Superior temporal gyrus (tissue), 1 donor: ENCODE results near the gene PEX1.
"Not testable (repeated sequence)": the region's sequence is repeated elsewhere in the genome, so short reads cannot be mapped to it uniquely, and the experiment has no call there.

Experiments used
- DNase-seq: peaks from one replicate; pipeline ENCODE4 v3.0.0-alpha.2; 2016; ENCODE audit errors: extremely low spot score

Gene PEX1

DNA sequence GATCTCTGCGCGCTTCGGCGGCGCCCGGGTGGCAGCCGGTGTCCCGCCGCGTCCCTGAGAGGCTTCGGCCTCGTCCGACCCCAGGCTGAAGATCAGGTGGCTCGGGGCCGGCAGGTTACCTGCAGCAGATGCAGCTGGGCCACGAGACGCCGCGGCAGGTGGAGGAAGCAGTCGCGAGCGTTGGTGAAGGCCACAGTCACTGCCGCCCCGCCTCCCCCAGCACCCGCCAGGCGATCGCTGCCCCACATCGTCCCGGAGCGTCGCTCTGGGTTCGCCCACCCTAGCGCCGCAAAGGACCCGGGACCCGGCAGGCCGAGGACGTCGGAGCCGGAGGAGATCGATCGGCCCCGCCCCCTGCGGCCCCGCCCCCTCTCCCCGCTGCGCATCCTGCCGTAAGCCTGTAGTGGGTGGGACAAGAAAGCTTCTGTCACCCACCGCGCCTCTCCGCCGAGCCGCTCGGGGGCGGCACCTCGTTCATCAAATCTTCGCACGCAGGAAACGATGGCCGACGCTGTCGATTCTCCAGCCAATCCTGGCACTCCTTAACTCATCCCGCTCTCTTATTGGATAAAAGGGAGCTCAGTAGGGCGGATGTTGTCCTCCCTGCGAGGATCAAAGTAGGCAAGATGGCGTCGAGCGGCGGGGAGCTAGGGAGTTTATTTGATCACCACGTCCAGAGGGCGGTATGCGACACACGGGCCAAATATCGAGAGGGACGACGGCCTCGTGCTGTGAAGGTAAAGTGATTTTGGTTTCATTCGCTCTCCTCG lies at the start of gene PEX1, which contains the start of gene RBM48:
PEX1 (minus strand) TSS at position 333 of the 770 bp plus-strand sequence; CDS start at position 248, 85 bp downstream.
RBM48 (plus strand) TSS at position 608 of the 770 bp plus-strand sequence; CDS start at position 627, 19 bp downstream.
- DNase-seq, result peak; percentile 100

DNA sequence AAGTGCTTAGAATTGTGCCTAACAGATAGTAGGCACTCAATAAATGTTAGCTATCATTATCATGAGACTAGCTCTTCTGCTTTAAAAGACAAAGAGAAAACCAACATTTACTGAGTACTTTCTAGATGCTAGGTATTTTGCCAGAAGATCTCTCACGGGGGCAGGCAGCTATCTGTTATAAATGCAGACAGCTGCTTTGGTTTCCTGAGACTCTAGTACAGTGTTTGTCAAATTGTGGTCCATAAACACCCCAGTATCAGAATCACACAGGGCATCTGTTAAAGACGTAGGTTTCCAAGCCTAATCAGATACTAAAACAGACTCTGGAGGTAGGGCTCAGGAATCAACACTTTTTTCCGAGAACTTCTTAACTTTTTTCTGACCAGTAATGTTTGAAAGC lies 48.0 kb upstream of the PEX1 start:
- no peak for DNase-seq

DNA sequence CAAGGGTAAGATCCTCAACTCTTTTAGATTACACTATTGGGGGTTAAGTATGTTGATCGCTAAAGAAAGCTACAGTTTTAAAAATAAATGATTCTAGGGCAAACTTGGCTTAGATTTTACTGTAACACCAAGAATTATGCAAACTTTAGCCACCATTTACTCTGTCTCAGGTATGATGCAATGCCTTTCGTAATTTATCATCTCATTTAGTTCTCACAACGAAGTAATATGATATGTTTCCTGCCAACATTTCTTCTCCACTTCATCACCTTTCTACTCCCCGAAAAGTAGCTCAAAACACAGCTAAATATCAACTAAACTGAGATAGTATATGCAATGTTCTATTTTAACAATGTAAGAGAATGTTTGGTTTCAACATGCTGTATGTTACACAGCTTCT lies 40.8 kb upstream of the PEX1 start:
- DNase-seq, result no peak

DNA sequence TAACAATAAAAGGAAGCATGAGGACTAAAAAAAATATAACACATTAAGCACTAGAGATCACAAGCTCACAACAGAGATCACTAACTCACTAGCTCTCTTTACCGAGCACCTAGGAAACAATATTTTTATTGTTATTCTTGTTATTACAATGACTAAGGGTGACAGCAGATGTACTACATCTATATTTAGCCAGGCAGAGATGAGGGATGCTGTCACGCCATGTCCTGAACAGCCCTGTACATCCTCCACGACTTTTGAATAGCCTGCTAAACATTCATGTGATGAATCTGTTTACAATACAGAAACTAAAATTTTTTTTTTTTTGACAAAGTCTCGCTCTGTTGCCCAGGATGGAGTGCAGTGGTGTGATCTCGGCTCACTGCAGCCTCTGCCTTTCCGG lies 39.1 kb upstream of the PEX1 start:
- peak; percentile 59 for DNase-seq

DNA sequence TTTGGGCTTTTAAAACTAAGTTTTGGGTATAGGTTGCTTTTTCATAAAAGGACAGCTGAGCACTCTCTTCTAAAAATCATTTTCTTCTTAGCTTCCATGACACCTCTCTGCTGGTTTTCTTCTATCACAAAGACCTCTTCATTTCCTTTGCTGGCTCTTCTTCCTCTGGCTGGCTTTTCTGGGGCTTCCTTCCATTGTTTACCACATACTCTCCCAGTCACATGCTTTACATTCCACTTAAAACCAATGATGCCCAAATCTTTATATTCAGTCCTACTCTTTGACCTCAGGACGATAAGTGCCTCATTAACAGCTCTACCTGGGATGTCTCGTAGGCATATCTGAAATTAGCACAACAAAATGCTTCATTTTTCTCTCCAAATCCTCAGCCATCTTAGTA lies 35.0 kb upstream of the PEX1 start:
- DNase-seq, result no peak

DNA sequence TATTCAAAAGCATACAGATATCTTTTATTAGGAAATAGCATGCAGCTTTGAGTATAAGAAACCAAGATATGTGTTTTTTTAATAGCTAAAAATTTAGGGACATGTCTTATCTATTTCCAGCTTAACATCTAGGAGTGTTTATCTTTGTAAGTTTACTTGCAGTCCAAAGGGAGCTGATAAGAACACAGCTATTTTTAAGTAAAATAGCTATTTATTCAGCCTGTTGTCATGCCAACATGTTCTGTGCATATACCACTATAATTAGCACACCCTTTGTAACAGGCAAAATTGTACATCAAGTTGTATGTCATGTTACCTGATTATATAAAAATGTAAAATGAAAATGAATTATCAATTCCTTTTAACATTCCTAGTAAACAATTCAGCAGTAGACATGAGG lies 32.3 kb upstream of the PEX1 start:
- peak; percentile 41 for DNase-seq

DNA sequence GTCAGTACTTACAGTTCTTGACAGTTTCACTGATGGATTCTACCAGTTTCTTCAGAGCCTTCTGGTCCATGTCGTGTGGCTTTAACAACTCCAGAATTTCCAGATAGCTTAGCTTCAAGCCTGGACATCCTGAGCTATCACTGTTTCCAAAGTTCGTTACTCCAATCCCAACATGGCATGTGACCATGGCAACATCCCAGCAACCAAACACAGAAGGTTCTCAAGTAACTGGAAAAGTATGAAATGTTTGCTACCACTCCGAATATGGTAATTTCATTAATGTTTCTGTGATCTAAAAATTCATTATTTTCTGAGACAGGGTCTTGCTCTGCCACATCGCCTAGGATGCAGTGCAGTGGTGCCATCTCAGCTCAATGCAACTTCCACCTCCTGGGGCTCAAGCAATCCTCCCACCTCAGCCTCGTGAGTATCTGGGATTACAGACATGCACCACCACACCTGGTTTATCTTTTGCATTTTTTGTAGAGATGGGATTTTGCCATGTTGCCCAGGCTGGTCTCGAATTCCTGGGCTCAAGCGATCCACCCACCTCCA lies 29.6 kb upstream of the PEX1 start:
- no peak for DNase-seq

DNA sequence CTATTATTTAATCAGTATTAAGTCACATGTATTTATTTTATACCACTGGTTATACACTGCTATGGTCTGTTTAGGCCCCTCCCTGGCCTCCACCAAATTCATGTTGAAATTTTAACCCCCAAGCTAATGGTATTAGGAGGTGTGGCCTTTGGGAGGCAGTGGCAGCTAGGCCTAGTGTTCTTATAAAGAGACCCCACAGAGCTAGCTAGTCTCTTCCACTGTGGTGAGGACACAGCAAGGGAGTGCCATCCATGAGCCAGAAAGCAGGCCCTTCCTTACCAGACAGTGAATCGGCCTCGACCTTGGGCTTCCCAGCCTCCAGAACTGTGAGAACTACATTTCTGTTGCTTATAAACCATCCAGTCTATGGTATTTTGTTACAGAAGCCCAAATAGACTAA lies 28.9 kb upstream of the PEX1 start:
- no peak for DNase-seq

DNA sequence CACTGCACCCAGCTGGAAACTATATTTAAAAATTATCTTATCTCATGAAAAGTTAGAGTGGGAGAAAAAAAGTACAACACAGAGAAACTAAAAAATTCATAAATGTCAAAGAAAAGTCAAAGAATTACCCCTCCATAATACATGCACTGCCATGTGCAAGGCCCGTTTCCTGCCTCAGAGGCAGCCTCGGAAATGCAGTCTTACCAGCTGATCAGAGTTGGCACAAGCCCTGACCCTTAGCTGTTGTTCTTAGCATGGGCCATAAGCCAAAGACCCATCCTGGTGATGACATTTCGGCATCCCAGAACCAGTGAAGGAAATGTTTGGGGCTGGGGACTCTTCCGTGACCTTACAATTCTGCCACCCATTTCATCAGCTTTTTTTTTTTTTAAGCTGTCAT lies 21.9 kb upstream of the PEX1 start:
- no peak for DNase-seq

DNA sequence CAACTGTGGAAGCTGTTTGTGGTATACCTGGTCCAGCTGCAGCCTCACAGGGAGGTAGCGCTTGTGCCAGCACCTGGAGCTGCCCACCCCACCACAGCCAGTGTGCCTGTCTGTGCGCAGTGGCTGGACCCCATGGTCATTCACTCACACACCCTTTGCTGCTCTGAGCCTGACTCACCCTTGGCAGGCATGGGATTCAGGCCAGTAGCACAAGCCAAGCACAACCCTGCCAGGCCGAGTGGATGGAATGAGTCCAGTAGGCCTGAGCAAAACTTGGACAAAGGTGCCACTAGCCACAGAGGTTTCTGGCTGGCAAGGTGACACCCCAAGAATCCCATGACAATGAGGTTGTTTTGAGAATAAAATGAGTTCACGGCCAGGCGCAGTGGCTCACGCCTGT lies 19.3 kb upstream of the PEX1 start:
- DNase-seq, result no peak

DNA sequence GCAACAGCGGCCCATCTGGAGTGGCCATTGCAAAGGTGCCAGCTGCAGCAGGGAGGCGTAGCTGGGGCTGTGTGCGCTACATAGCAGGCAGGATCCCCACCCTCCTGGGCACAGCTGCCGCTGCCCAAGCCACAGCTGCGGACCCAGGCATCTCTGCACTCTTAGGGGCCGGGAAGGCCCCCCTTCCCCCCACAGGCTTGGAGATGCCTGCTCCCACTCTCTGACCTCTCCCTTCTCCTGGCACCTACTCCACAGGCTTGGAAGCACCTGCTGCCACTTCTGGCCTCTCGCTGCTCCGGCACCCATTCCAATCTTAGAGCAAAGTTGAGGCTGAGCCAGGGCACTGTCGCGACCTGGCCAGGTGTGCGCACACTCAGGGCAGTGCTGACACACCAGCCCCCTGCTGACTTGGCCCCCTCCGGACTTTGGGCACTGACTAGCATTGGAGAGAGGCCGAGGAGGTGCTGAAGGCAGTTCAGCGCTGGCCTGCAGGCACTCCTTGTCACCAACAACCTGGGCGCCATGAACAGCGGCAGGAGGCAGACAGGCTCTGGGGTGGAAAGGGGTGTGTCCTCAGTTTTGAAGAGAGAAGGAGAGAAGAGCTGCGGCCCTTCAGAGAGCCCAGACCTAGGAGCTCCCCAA lies 18.7 kb upstream of the PEX1 start:
- no peak for DNase-seq

DNA sequence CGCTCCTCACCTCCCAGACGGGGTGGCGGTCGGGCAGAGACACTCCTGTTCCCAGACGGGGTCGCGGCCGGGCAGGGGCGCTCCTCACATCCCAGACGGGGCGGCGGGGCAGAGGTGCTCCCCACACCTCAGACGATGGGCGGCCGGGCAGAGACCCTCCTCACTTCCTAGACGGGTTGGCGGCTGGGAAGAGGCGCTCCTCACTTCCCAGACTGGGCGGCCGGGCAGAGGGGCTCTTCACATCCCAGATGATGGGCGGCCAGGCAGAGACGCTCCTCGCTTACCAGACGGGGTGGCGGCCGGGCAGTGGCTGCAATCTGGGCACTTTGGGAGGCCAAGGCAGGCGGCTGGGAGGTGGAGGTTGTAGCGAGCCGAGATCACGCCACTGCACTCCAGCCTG lies 16.8 kb upstream of the PEX1 start:
- not testable (repeated sequence) for DNase-seq

DNA sequence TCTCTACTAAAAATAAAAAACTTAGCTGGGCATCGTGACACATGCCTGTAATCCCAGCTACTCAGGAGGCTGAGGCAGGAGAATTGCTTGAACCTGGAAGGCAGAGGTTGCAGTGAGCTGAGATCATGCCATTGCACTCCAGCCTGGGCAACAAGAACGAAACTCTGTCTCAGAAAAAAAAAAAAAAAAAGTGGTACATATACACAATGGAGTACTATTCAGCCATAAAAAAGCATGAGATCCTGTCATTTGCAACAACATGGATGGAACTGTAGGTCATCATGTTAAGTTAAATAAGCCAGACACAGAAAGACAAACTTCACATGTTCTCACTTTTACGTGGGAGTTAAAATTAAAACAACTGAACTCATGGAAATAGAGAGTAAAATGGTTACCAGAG lies 15.2 kb upstream of the PEX1 start:
- not testable (repeated sequence) for DNase-seq

DNA sequence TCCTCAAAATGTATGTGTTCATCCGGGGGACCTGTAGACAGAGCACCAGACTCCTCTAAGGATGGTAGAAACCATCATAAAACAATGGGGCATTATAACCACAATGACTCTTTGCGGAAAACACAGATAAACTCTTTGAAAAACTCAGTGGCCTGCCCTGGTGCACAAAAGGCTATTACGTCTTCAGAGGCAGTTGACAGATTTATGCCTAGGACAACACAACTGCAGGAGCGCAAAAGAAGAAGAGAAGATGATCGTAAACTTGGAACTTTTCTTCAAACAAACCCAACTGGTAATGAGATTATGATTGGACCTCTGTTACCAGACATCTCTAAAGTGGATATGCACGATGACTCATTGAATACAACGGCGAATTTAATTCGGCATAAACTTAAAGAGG lies 6.3 kb upstream of the PEX1 start:
- no peak for DNase-seq

DNA sequence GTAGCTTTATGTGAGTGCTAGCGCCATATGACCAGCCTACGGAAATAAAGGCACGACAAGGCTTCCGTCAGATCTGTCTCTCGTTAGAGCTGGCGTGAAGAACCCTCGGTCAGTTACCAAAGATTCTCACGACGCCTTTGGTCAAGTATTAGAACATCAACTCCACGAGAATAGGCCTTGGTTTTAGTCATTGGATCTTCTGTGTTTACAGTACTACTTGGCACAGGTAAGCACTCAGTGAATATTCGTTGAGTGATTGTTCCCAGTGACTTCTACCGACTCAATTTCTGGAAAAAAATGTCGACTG lies 591 bp upstream of the PEX1 start:
- no peak for DNase-seq

DNA sequence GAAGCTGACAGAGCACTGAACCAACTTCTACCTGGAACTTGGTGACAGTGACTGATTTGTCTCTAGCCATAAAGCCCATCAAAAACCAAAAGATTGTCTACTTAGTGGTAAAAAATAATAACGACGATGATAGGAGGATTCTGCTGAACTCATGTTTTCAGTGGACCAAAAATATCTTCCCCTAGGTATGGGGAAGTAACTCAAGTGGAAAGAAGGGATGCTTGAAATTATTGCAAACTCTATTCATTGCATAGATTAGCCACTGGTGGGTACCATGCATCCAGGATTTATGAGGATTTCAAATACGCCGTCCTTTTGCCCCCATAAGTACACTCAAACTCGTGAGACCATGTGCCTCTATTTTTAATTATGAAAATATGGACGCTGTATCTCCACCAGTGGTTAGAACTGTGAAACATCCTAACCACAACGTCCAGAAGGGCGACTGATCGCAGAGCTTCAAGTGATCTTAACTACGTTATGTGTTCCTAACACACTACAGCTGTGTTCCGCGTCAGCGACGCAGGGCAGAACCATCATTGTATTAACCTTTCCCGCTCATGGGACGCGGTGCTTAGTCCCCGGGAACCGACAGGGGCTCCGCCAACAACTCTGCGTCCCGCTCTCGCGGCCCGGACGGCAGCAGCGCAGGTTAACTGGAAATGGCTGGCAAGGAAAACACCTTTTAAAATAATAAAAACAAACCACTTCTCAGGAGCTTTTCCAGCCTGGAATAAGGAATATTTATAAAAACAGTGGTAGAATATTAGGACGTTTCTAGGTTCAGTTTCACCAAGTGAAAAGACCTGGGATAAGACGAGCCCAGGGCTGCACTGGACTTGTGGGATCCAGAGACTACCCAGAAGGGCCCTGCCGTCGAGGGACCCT lies 776 bp downstream of the PEX1 start:
- DNase-seq, result peak; percentile 48

DNA sequence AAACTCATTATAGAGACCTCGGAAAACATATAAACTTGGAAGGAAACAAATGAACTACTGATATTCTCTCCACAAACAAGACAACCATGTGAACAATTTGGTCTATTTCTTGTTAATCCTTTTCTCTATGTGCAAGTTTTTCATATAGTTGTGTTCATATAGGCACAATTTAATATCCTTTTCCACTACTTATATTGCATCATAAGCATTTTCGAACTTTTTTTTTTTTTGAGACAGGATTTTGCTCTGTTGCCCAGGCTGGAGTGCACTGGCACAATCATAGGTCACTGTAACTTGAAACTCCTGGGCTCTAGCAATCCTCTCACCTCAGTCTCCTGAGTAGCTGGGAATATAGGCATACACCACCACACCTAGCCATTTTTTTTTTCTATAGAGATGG lies 5.2 kb downstream of the PEX1 start:
- DNase-seq, result no peak

DNA sequence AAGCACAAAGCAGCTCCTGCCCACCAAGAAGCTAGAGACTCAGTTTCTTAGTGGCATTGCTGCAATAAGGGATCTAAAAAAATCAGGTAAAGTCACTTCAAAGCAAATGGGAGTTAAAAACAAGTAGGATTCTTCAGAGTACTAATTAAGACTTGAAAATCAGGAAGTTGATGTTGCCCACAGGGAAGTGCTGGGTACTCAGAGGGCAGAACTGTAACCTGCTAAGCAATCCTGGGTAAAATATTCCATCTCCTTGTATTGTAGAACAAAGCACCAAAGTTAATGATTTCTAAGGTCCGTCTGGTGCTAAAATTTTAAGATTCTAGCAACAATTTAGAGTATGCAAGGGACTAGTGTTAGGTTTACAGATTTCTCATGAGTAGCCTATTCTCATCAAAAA lies 8.3 kb downstream of the PEX1 start:
- DNase-seq, result no peak

DNA sequence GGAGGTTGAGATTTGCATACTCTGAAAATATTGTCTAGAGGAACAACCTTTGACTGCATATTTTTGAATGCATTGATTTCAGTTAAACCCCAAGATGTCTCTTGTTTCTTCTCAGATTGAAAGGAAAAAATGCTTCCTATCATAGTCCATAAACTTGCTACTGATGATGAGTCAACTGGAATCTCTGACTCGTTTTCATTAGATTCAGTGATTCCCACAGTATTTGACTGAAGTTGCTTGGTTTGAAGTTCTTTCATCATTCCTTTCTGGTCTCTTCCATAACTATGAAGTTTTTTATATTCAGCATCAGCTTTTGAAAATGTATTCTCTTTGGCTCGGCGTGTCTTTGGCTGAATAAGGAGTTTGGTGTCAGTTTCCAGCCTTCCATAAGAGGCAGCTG lies 10.7 kb downstream of the PEX1 start:
- DNase-seq, result no peak

DNA sequence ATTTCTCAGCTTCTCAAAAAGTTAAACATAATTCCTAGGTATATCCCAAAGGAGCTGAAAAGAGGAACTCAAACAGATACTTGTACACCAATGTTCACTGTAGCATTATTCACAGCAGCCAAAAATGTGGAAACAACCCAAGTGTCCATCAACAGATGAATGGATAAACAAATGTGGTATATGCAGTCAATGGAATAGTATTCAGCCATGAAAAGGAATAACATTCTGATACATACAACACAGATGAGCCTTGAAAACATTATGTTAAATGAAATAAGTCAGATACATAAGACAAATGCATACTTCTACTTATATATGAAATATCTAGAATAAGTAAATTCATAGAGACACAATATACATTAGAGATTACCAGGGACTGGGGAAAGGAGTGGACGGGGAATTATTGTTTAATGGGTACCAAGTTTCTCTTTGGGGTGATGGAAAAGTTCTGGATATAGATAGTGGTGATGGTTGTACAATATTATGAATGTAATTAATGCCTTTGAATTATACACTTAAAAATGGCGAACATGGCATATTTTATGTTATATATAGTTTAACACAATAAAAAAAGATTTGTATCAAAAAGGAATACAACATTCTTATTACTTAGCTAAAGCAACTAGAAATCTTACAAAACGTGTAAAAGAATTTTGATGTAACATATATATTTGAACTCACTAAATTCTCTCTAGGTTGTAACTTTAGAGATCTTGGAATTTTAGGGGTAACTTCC lies 15.0 kb downstream of the PEX1 start:
- no peak for DNase-seq

DNA sequence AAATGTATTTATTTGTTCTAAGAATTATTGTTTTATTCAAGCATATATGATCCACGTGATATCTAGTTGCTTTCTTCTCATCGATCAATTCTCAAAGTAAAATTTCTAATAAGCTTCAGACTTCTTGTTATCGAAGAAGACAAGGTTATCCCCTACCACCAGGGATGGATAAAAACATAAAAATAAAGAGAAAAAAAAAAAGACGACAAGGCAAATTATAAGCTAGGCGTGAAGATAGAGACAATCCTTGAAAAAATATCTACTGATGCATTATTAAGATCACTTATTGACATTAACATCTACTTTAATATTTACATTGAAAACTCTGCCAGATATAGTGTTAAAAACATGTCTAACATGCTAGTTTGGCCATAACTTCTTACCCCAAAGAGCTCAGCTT lies 19.4 kb downstream of the PEX1 start:
- DNase-seq, result no peak

DNA sequence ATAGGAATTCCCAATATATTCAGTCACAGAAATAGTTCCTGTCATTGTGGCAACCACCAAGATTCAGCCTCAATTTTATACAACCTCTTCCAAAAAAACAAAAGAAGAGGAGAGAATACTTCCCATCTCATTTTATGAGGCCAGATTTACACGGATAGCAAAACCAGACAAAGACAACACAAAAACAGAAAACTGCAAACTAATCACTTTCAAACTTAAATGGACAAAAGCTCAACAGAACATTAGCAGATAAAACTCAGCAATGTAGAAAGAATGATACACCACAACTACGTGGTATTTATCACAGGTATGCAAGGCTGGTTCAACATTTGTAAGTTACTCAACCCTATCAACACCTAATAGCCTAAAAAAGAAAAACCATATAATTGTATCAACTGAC lies 22.0 kb downstream of the PEX1 start:
- DNase-seq, result no peak
